Fibroblast of mammary gland (primary cell): Measurements from ENCODE around the gene OR5P2.

Experiments used
- DNase-seq: peaks from one replicate; pipeline ENCODE4 v3.0.0-alpha.2; 2010; ENCODE audit warnings: low read depth
- H3K4me3 ChIP-seq: 2 replicates; pipeline ENCODE4 v1.5.1; 2011; ENCODE audit warnings: low read depth, mild to moderate bottlenecking, low read length, moderate library complexity; ENCODE audit not compliant: control insufficient read depth
- TF ChIP-seq, protein P1 (sequence below): conservative IDR thresholded peaks from 2 replicates; pipeline ENCODE4 v1.5.1; 2011; ENCODE audit warnings: low read depth, low read length, inconsistent platforms; ENCODE audit not compliant: control insufficient read depth, insufficient read depth

The OR5P2 gene, protein sequence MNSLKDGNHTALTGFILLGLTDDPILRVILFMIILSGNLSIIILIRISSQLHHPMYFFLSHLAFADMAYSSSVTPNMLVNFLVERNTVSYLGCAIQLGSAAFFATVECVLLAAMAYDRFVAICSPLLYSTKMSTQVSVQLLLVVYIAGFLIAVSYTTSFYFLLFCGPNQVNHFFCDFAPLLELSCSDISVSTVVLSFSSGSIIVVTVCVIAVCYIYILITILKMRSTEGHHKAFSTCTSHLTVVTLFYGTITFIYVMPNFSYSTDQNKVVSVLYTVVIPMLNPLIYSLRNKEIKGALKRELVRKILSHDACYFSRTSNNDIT

DNA sequence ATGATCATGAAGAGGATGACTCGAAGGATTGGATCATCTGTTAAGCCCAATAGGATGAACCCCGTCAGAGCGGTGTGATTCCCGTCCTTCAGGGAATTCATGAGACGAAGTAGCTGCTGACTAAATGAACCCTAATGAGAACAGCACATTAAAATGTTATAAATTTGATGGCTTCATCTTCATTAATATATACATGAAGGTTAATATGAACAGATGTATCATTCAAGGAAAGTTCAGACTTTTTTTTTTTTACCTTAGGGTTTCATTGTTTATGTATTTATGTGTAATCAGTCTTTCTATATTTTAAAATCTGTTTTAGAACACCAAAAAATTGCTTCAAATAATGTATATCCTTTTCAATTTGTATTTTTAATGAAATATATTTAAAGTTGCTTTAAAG, at the start of gene OR5P2:
TSS of gene OR5P2 (minus strand) at position 101 of the 400 bp plus-strand sequence. CDS start at position 101, 0 bp downstream.
- H3K4me3 ChIP-seq, result no peak within 1 kb of the TSS
- DNase-seq, result no peak
- TF ChIP-seq, protein P1, sequence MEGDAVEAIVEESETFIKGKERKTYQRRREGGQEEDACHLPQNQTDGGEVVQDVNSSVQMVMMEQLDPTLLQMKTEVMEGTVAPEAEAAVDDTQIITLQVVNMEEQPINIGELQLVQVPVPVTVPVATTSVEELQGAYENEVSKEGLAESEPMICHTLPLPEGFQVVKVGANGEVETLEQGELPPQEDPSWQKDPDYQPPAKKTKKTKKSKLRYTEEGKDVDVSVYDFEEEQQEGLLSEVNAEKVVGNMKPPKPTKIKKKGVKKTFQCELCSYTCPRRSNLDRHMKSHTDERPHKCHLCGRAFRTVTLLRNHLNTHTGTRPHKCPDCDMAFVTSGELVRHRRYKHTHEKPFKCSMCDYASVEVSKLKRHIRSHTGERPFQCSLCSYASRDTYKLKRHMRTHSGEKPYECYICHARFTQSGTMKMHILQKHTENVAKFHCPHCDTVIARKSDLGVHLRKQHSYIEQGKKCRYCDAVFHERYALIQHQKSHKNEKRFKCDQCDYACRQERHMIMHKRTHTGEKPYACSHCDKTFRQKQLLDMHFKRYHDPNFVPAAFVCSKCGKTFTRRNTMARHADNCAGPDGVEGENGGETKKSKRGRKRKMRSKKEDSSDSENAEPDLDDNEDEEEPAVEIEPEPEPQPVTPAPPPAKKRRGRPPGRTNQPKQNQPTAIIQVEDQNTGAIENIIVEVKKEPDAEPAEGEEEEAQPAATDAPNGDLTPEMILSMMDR, result no peak

DNA sequence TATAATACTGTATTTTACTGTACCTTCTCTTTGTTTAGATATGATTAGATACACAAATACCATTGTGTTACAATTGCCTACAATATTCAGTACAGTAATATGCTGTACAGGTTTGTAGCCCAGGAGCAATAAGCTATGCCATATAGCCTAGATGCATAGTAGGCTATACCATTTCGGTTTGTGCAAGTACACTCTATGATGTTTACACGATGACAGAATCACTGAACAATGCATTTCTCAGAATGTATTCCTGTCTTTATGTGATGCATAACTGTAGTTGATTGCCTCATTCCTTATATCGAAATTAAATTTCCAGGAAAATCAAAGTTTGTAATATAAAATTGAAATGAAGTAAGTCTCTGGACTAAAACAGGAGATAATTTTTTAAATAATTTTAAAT, 49.3 kb upstream of the OR5P2 start:
- no peak for DNase-seq
- TF ChIP-seq, protein P1, result no peak
- no peak overlapping the region for H3K4me3 ChIP-seq

DNA sequence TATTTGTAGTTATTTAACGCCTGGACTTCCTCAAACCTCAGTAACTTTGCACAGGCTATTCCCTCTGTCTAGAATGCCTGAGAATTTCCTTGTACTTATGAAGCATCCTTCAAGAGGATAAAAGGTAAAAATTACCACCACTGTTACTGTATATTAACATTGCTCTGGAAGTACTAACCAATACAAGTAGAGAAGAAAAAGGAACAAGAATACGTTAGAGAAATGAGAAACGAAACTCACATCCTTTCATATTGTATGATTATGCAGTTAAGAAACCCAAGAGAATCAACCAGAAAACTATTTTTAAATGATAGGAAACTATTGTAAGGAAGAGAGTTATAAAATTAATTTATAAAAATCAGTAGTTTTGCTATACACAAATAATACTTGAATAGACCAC, 48.2 kb upstream of the OR5P2 start:
- TF ChIP-seq, protein P1, result no peak
- H3K4me3 ChIP-seq, result no peak overlapping the region
- no peak for DNase-seq

DNA sequence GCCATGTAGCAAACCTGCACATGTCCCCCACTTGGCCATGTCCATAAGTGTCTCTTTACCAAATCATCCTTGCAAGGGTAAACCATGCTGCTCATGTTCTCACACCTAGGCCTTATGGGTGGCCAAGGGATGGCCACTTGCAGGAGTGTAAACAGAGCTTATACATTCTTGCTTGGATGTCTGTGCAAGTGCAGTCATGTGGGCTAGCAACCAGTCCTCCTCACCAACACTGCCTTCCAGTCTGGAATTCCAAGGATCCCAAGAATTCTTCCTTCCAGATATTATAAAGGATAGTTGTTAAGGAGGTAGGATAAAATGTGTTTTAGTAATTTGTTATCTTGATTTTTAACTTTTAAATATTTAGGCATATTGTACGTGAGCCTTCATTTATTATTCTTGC, 47.8 kb upstream of the OR5P2 start:
- TF ChIP-seq, protein P1, result no peak

DNA sequence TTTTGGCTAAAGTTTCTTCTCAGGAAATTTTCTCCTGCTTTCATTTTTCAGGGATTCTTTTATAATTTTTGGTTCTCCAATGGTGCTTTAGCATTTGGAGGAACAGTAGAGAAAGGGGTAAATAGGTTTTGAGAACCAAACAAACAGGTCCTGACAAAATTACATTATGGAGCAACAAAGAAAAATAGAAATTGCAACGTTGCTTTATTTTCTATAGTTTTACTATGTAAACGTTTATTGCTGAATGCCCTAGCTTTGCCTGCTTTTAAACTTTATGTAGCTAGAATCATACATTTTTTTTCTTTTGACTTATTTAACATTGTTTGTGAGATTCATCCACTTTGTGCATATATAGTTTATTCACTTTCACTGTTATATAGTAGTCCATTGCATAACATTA, 43.8 kb upstream of the OR5P2 start:
- TF ChIP-seq, protein P1, result no peak
- no peak overlapping the region for H3K4me3 ChIP-seq
- DNase-seq, result no peak

More for the DNA sequence above, 47.8 kb upstream of the OR5P2 start:
- H3K4me3 ChIP-seq, result no peak overlapping the region
- no peak for DNase-seq

DNA sequence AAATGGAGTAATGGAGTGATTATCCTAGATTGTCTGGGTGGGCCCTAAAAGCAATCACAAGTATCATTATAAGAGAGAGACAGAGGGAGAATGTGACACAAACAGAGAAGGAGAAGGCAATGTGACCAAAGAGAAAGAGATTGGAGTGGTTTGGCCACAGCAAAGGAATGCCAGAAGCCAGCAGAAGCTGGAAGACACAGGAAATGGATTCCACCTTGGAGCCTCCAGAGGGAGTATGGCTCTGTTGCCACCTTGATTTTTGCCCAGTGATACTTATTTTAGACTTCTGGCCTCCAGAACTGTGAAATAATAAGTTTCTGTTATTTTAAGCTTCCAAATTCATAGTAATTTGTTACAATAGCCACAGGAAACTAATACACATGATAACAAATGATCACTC, 36.8 kb upstream of the OR5P2 start:
- H3K4me3 ChIP-seq, result no peak overlapping the region
- DNase-seq, result no peak
- TF ChIP-seq, protein P1, result no peak
